H1 (cell line): ENCODE measurements around the gene KCNJ4. TPM values are rescaled to one million over a fixed set of nuclear protein-coding genes. Genes with fewer than 3 reads are reported as not detected.

Source experiments
- CTCF ChIA-PET: fragments of 300-600 bp; sonication (Branson Sonifier 250); formaldehyde crosslinking; loops from one replicate; lab custom pipeline; 2021; ENCODE audit not compliant: partially characterized antibody; lab: Charles Lee
- POLR2A ChIA-PET: fragments of 300-600 bp; sonication (Branson Sonifier 250); formaldehyde crosslinking; loops from one replicate; lab custom pipeline; 2021; ENCODE audit warnings: inconsistent platforms; ENCODE audit not compliant: partially characterized antibody; lab: Charles Lee
- DNase-seq, 2 experiments: peaks; one replicate each; pipeline versions ENCODE4 v3.0.0 to v3.0.0-alpha.2; 2010 to 2022; ENCODE audit warnings: low spot score in 2 of 2, low read depth in 1 of 2, mixed read lengths in 1 of 2
- FAIRE-seq: peaks from 2 replicates; lab custom pipeline; 2011; peaks lifted over from hg19 to GRCh38; lab: Jason Lieb, UNC
- H2AFZ ChIP-seq: 2 replicates; pipeline ENCODE4 v1.8.1; 2012; ENCODE audit warnings: low read length, inconsistent platforms
- H2AK5ac ChIP-seq: 2 replicates; pipeline ENCODE4 v1.6.1; 2013; ENCODE audit warnings: low read depth, low read length
- H2BK120ac ChIP-seq: replicated peaks from 2 replicates; pipeline ENCODE3; 2013; ENCODE audit warnings: low read depth, low read length, inconsistent platforms
- H2BK12ac ChIP-seq: 2 replicates; pipeline ENCODE4 v1.6.1; 2013; ENCODE audit warnings: low read depth, low read length
- H2BK15ac ChIP-seq: 2 replicates; pipeline ENCODE4 v1.6.1; 2013; ENCODE audit warnings: low read length
- H2BK20ac ChIP-seq: 2 replicates; pipeline ENCODE4 v1.6.1; 2013; ENCODE audit warnings: low read length
- H2BK5ac ChIP-seq: 2 replicates; pipeline ENCODE4 v1.6.1; 2013; ENCODE audit warnings: low read depth, low read length
- H3K14ac ChIP-seq: 2 replicates; pipeline ENCODE4 v1.6.1; 2013; ENCODE audit warnings: inconsistent platforms; ENCODE audit not compliant: insufficient read length
- H3K18ac ChIP-seq: 2 replicates; pipeline ENCODE4 v1.6.1; 2013; ENCODE audit warnings: low read length; ENCODE audit errors: extremely low read depth
- H3K23ac ChIP-seq: 2 replicates; pipeline ENCODE4 v1.6.1; 2013; ENCODE audit warnings: inconsistent platforms; ENCODE audit not compliant: insufficient read length
- H3K23me2 ChIP-seq: 2 replicates; pipeline ENCODE4 v1.6.1; 2013; ENCODE audit warnings: low read depth, low read length
- H3K27ac ChIP-seq: 2 replicates; pipeline ENCODE4 v1.6.1; 2011; ENCODE audit warnings: low read depth, low read length, inconsistent platforms
- H3K27me3 ChIP-seq, 4 experiments: replicated peaks in 1 of 4; 1 replicate in 1 of 4; 2 replicates in 3 of 4; pipeline versions ENCODE4 v1.6.1 to v1.8.1; 2011 to 2013; ENCODE audit warnings: low read length in 3 of 4, mild to moderate bottlenecking in 3 of 4, inconsistent platforms in 2 of 4, mixed read lengths in 2 of 4, moderate library complexity in 1 of 4; ENCODE audit not compliant: control insufficient read depth in 3 of 4, insufficient read depth in 3 of 4; ENCODE audit errors: extremely low read depth in 1 of 4
- H3K36me3 ChIP-seq, 4 experiments: 2 replicates each; pipeline versions ENCODE4 v1.6.1 to v1.8.1; 2011 to 2013; ENCODE audit warnings: mild to moderate bottlenecking in 4 of 4, low read length in 3 of 4, moderate library complexity in 2 of 4, control low read depth in 1 of 4, inconsistent platforms in 1 of 4; ENCODE audit not compliant: insufficient read depth in 4 of 4, control insufficient read depth in 2 of 4
- H3K4ac ChIP-seq: replicated peaks from 2 replicates; pipeline ENCODE3; 2013; ENCODE audit warnings: low read length, low read depth, mixed read lengths, inconsistent platforms; ENCODE audit not compliant: insufficient read length
- H3K4me1 ChIP-seq, 4 experiments: replicated peaks in 1 of 4; 1 replicate in 1 of 4; 2 replicates in 3 of 4; pipeline versions ENCODE4 v1.6.1 to v1.8.1; 2011 to 2013; ENCODE audit warnings: low read length in 3 of 4, inconsistent platforms in 2 of 4, mixed read lengths in 1 of 4; ENCODE audit not compliant: insufficient read depth in 4 of 4, control insufficient read depth in 3 of 4
- H3K4me2 ChIP-seq, 2 experiments: 2 replicates each; pipeline versions ENCODE4 v1.6.1 to v1.8.1; 2011 to 2013; ENCODE audit warnings: low read depth in 2 of 2, low read length in 2 of 2, control low read depth in 1 of 2, inconsistent platforms in 1 of 2, mild to moderate bottlenecking in 1 of 2; ENCODE audit not compliant: insufficient read depth in 1 of 2
- H3K4me3 ChIP-seq, 4 experiments: fragments of 200-600, 300-600 bp in 1 of 4; sonication (generic), shearing (Covaris generic), sonication (Bioruptor Twin) in 1 of 4; 2 replicates each; pipeline versions ENCODE4 v1.5.1 to v1.8.1; 2011 to 2016; ENCODE audit warnings: low read length in 4 of 4, low read depth in 3 of 4, control low read depth in 2 of 4, inconsistent platforms in 2 of 4, mild to moderate bottlenecking in 2 of 4, mixed read lengths in 1 of 4, moderate library complexity in 1 of 4; ENCODE audit not compliant: insufficient read depth in 2 of 4; ENCODE audit errors: extremely low read depth in 1 of 4
- H3K56ac ChIP-seq: replicated peaks from 2 replicates; pipeline ENCODE3; 2013; ENCODE audit warnings: low read depth, mild to moderate bottlenecking, mixed read lengths, low read length, inconsistent platforms; ENCODE audit not compliant: insufficient read length
- H3K79me1 ChIP-seq: 2 replicates; pipeline ENCODE4 v1.6.1; 2013; ENCODE audit warnings: low read depth, low read length, control low read depth
- H3K79me2 ChIP-seq, 2 experiments: 2 replicates each; pipeline versions ENCODE4 v1.6.1 to v1.8.1; 2012 to 2013; ENCODE audit warnings: low read length in 2 of 2, mild to moderate bottlenecking in 2 of 2, inconsistent platforms in 1 of 2; ENCODE audit not compliant: insufficient read depth in 2 of 2, control insufficient read depth in 1 of 2
- H3K9ac ChIP-seq, 4 experiments: replicated peaks in 1 of 4; 1 replicate in 1 of 4; 2 replicates in 3 of 4; pipeline versions ENCODE4 v1.6.1 to v1.8.1; 2011 to 2013; ENCODE audit warnings: low read depth in 3 of 4, low read length in 3 of 4, control low read depth in 2 of 4, mild to moderate bottlenecking in 2 of 4, moderate library complexity in 2 of 4, inconsistent platforms in 1 of 4; ENCODE audit errors: extremely low read depth in 1 of 4
- H3K9me3 ChIP-seq, 2 experiments: 2 replicates each; pipeline versions ENCODE4 v1.6.1 to v1.8.1; 2012 to 2013; ENCODE audit warnings: mild to moderate bottlenecking in 2 of 2, moderate library complexity in 2 of 2, control low read depth in 1 of 2, inconsistent platforms in 1 of 2, low read depth in 1 of 2, low read length in 1 of 2, mixed read lengths in 1 of 2; ENCODE audit not compliant: insufficient read depth in 2 of 2
- H4K20me1 ChIP-seq, 2 experiments: replicated peaks in 1 of 2; 2 replicates each; pipeline versions ENCODE3 to v1.8.1; 2011 to 2013; ENCODE audit warnings: inconsistent platforms in 2 of 2, low read length in 2 of 2, mild to moderate bottlenecking in 1 of 2; ENCODE audit not compliant: insufficient read depth in 2 of 2, control insufficient read depth in 1 of 2
- H4K5ac ChIP-seq: 2 replicates; pipeline ENCODE4 v1.6.1; 2013; ENCODE audit warnings: low read length, low read depth, mixed read lengths, inconsistent platforms; ENCODE audit not compliant: insufficient read length
- H4K8ac ChIP-seq: 2 replicates; pipeline ENCODE4 v1.8.0; 2013; ENCODE audit warnings: mild to moderate bottlenecking, moderate library complexity, low read length, inconsistent platforms; ENCODE audit not compliant: insufficient read depth; ENCODE audit errors: extremely low read depth
- H4K91ac ChIP-seq: replicated peaks from 2 replicates; pipeline ENCODE3; 2013; ENCODE audit warnings: low read length, mixed read lengths, inconsistent platforms; ENCODE audit not compliant: insufficient read length
- ATF3 ChIP-seq: IDR thresholded peaks from 2 replicates; pipeline ENCODE4 v1.6.1; 2011; ENCODE audit warnings: low read depth, mild to moderate bottlenecking, low read length; ENCODE audit not compliant: insufficient read depth
- HDAC6 ChIP-seq: IDR thresholded peaks from one replicate; pipeline ENCODE4 v1.7.1; 2012; ENCODE audit warnings: low read depth, mild to moderate bottlenecking, inconsistent platforms, low read length, moderate library complexity
- JUN ChIP-seq: IDR thresholded peaks from 2 replicates; pipeline ENCODE4 v1.6.1; 2011; ENCODE audit warnings: low read depth, mild to moderate bottlenecking, improper control_type of control experiment, low read length
- NRF1 ChIP-seq: IDR thresholded peaks from 2 replicates; pipeline ENCODE4 v1.6.1; 2011; ENCODE audit warnings: mild to moderate bottlenecking, low read depth, low read length, improper control_type of control experiment
- RNF2 ChIP-seq: fragments of 200-900, 300-1000 bp; sonication (generic); IDR thresholded peaks from 2 replicates; pipeline ENCODE4 v1.7.1; 2016; ENCODE audit warnings: borderline replicate concordance, low read depth, mild to moderate bottlenecking, antibody characterized with exemption, low read length; ENCODE audit not compliant: poor library complexity, severe bottlenecking; ENCODE audit errors: missing control alignments
- SIX5 ChIP-seq: IDR thresholded peaks from 2 replicates; pipeline ENCODE4 v1.6.1; 2011; ENCODE audit warnings: mild to moderate bottlenecking, low read depth, low read length
- WGBS, 2 experiments: shearing (Covaris generic) in 1 of 2; methylation state at CpG; one replicate each; pipeline versions ENCODE4 v1.1.6 to v1.1.7; 2013 to 2015; ENCODE audit warnings: low lambda C conversion rate in 2 of 2, mixed read lengths in 2 of 2, inconsistent platforms in 1 of 2, low coverage in 1 of 2, missing lambda C conversion rate in 1 of 2; ENCODE audit not compliant: insufficient replicate concordance in 2 of 2, insufficient coverage in 1 of 2, insufficient read length in 1 of 2; ENCODE audit errors: extremely low coverage in 1 of 2, missing lambda C conversion rate in 1 of 2; 5-methylcytosine and 5-hydroxymethylcytosine counted together
- polyA plus RNA-seq, 7 experiments: library from polyadenylated mRNA; depleted of rRNA in 3 of 7; stranded (reverse) in 5 of 7; unstranded in 2 of 7; fragments of >200 nt in 5 of 7; fragments of 200-250 nt in 2 of 7; gene quantifications; 1 replicate in 5 of 7; 2 replicates in 1 of 7; 4 replicates in 1 of 7; pipeline versions ENCODE4 v1.2.1 to v1.2.3, GENCODE V29; 2011 to 2013; ENCODE audit warnings: missing spikeins in 2 of 7, mixed read lengths in 2 of 7
- total RNA-seq: library from RNA; stranded (reverse); fragmentation: NEBNext Ultra II Directional; extraction: Animal tissue kit (Norgen Biotek cat#: 25700); gene quantifications from 2 replicates; pipeline ENCODE4 v1.2.1, GENCODE V29; 2021
- TF ChIP-seq, protein P1 (sequence below), 3 experiments: IDR thresholded peaks; 1 replicate in 2 of 3; 2 replicates in 1 of 3; pipeline versions ENCODE4 v1.5.1 to v1.6.1; 2011; ENCODE audit warnings: low read length in 3 of 3, mild to moderate bottlenecking in 3 of 3, inconsistent platforms in 2 of 3, low read depth in 1 of 3, moderate library complexity in 1 of 3; ENCODE audit not compliant: insufficient read depth in 1 of 3; ENCODE audit errors: control extremely low read depth in 1 of 3

The KCNJ4 gene
- total and polyA plus RNA-seq, 2 of the 8 experiments (the other 6 are each of a cell fraction or from before 2014, with no cell fraction given) = 1.4 to 2.2 TPM

- peaks cover 0 to 11% (median 7%) of the 10 kb centered on the region in 4 experiments; a peak in 5 of 7 replicates for H3K4me1 ChIP-seq
- H3K36me3 ChIP-seq = no peaks in the 10 kb centered on the region
- no peaks in the 10 kb centered on the region for H3K79me1 ChIP-seq
- FAIRE-seq (no peak), DNase-seq (no peak)
- no peak overlapping the region for H4K8ac ChIP-seq
- no peak overlapping the region for H2BK15ac ChIP-seq
- TF ChIP-seq NRF1 (no peak), HDAC6 (no peak), RNF2 (no peak), ATF3 (no peak), SIX5 (no peak), JUN (no peak)
- TF ChIP-seq, protein P1, sequence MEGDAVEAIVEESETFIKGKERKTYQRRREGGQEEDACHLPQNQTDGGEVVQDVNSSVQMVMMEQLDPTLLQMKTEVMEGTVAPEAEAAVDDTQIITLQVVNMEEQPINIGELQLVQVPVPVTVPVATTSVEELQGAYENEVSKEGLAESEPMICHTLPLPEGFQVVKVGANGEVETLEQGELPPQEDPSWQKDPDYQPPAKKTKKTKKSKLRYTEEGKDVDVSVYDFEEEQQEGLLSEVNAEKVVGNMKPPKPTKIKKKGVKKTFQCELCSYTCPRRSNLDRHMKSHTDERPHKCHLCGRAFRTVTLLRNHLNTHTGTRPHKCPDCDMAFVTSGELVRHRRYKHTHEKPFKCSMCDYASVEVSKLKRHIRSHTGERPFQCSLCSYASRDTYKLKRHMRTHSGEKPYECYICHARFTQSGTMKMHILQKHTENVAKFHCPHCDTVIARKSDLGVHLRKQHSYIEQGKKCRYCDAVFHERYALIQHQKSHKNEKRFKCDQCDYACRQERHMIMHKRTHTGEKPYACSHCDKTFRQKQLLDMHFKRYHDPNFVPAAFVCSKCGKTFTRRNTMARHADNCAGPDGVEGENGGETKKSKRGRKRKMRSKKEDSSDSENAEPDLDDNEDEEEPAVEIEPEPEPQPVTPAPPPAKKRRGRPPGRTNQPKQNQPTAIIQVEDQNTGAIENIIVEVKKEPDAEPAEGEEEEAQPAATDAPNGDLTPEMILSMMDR (IDR thresholded peaks at IDR 0.05; ENCODE audit: control extremely low read depth in 1 of 3, insufficient read depth in 1 of 3, low read depth in 1 of 3, low read length in 3 of 3) = no peak
- no peak overlapping the region for H2BK5ac ChIP-seq
- H3K9me3 ChIP-seq = no peaks in the 10 kb centered on the region
- no peak overlapping the region for H2AK5ac ChIP-seq
- H3K27me3 ChIP-seq = no peaks in the 10 kb centered on the region
- no peak overlapping the region for H3K4ac ChIP-seq
- no peak overlapping the region for H3K23ac ChIP-seq
- no peak overlapping the region for H2AFZ ChIP-seq
- H3K9ac ChIP-seq = no peak overlapping the region
- H2BK120ac ChIP-seq = no peak overlapping the region
- no peak overlapping the region for H4K91ac ChIP-seq
- H3K27ac ChIP-seq = no peak overlapping the region
- no peak overlapping the region for H3K56ac ChIP-seq
- 82% methylated on average over 8 of the region's 8 CpGs; no CpG with 5 or more reads in 1 of the 2 experiments for WGBS, 2 experiments
- H4K20me1 ChIP-seq = no peaks in the 10 kb centered on the region
- CTCF ChIA-PET = interaction anchor here (5.5 kb wide), 1 partner anchor 10 kb away, joined by 49 read pairs; no protein-coding TSS in a partner anchor
- H2BK20ac ChIP-seq = no peak overlapping the region
- H4K5ac ChIP-seq = no peak overlapping the region
- no peak overlapping the region for H3K4me2 ChIP-seq
- H3K79me2 ChIP-seq = no peaks in the 10 kb centered on the region
- H3K23me2 ChIP-seq = no peaks in the 10 kb centered on the region
- no peak overlapping the region for H3K18ac ChIP-seq
- H3K4me3 ChIP-seq = no peak overlapping the region
- POLR2A ChIA-PET = no interaction called here
- no peak overlapping the region for H2BK12ac ChIP-seq
- H3K14ac ChIP-seq = no peak overlapping the region
Measured at GRCh38 chr22:38403812-38404211, 51.2 kb downstream of the KCNJ4 start.
